Measurements from ENCODE around the gene NCOR1.

The NCOR1 gene

DNA sequence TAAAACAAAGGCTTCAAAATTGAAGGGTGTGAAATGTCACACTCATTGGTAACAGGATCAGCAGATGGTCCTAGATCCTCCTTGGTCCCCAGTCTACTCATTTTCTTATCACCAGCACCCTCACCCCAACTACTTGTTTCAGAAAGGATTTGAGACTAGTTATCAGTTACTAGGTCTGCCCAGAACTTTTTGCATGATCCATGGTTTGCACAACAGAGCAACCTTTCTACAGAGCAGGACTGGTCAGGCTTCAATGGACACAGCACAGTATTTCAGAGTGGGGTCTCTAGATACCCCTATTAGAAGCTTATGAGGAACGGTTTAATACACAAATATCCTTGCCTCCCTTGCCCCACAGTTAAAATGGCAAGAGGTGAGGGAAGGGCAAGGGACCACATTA, 190.1 kb downstream of the NCOR1 start:
- in situ Hi-C loops (cut with HindIII; ENCODE audit: low sequenced_read_pairs), result no loop called here

DNA sequence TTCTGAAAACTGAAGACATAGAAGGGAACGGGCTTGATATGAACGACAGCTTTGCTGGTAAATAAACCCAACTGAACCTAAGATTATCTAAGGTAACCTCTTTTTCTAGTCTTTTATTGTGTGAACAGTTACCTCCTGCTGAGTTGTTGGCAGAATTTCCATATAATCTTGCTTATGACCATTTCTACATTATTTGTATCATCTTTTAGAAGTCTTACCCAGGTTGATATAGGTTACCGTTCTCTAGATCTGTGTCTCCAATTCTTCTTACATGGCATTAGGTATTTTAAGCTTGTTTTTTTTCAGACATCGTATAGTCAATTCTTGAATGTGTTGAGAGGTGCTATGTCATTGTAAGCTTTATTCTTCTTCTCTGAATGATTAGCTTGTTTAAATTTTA, 191.5 kb downstream of the NCOR1 start:
- TF ChIP-seq, protein P1, sequence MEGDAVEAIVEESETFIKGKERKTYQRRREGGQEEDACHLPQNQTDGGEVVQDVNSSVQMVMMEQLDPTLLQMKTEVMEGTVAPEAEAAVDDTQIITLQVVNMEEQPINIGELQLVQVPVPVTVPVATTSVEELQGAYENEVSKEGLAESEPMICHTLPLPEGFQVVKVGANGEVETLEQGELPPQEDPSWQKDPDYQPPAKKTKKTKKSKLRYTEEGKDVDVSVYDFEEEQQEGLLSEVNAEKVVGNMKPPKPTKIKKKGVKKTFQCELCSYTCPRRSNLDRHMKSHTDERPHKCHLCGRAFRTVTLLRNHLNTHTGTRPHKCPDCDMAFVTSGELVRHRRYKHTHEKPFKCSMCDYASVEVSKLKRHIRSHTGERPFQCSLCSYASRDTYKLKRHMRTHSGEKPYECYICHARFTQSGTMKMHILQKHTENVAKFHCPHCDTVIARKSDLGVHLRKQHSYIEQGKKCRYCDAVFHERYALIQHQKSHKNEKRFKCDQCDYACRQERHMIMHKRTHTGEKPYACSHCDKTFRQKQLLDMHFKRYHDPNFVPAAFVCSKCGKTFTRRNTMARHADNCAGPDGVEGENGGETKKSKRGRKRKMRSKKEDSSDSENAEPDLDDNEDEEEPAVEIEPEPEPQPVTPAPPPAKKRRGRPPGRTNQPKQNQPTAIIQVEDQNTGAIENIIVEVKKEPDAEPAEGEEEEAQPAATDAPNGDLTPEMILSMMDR (IDR thresholded peaks at IDR 0.05; ENCODE audit: low read depth, low read length), result no peak
- in situ Hi-C loops (cut with HindIII; ENCODE audit: low sequenced_read_pairs), result no loop called here
- no peak overlapping the region for H3K4me3 ChIP-seq (ENCODE audit: low read depth, low read length)
- no peak for DNase-seq (ENCODE audit: low read depth, low spot score)

More for the DNA sequence above, 190.1 kb downstream of the NCOR1 start:
- no peak overlapping the region for H3K4me3 ChIP-seq (ENCODE audit: low read depth, low read length)
- TF ChIP-seq, protein P1 (IDR thresholded peaks at IDR 0.05; ENCODE audit: low read depth, low read length), result no peak
- DNase-seq (ENCODE audit: low read depth, low spot score), result no peak

DNA sequence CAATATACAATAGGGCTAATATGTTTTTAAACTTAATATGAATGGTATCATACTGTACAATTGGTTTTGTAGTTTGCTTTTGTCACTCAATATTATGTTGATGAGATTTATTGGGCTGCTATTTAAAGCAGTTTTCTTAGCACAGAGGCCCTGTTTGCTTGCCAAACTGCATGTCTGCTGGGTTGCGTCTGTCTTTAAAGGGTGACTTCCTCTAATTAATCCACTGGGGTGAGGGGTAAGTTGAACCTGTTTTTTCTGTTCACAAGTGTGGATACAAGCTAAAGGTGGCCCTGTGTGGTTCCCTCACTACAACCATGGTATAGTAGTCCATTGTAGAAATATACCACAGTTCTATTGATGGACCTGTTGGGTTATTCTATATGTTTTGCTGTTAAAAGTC, 196.0 kb downstream of the NCOR1 start:
- TF ChIP-seq, protein P1 (IDR thresholded peaks at IDR 0.05; ENCODE audit: low read depth, low read length), result no peak
- in situ Hi-C loops (cut with HindIII; ENCODE audit: low sequenced_read_pairs), result no loop called here
- H3K4me3 ChIP-seq (ENCODE audit: low read depth, low read length), result no peak overlapping the region
- DNase-seq (ENCODE audit: low read depth, low spot score), result no peak

DNA sequence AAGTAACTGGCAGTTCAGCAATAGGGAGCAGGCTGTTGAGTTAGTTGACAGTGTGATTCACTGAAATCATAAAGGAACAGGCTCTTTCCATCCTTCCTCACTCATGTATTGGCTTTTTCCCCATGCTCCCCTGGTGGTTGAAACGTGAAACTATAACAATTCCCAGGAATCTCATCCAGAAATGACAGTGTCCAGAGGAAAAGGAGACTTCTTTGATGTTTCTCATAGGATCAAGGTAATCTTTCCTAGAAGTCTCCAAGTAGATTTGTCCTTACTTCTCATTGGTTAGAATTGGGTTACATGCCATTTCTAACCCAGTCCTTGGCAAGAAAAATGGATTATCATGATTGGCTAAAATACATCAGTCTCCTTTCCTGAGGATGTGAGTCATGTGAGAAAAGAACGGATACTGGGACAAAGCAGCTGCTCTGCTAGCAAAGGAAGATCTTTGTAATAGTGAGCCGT, 201.4 kb downstream of the NCOR1 start:
- TF ChIP-seq, protein P1 (IDR thresholded peaks at IDR 0.05; ENCODE audit: low read depth, low read length), result peak; percentile 63
- in situ Hi-C loops (cut with HindIII; ENCODE audit: low sequenced_read_pairs), result no loop called here
- peak; percentile 87 for DNase-seq (ENCODE audit: low read depth, low spot score)
- H3K4me3 ChIP-seq (ENCODE audit: low read depth, low read length), result no peak overlapping the region

DNA sequence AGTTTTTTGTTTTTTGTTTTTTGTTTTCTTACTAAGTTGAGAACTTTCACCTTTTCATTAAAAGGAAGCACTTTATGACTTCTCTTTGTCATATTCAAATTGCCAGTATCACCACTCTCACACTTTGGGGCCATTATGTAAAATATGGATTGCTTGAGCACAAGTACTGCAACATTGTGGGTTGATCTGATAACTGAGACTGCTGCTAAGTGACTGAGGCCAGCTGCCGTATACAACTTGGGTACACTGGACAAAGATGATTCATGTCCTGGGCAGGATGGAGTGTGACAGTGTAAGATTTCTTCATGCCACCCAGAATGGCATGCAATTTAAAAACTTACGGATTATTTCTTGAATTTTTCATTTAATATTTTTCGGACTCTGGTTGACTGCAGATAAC, 207.9 kb downstream of the NCOR1 start:
- TF ChIP-seq, protein P1 (IDR thresholded peaks at IDR 0.05; ENCODE audit: low read depth, low read length), result no peak
- no peak overlapping the region for H3K4me3 ChIP-seq (ENCODE audit: low read depth, low read length)
- in situ Hi-C loops (cut with HindIII; ENCODE audit: low sequenced_read_pairs), result no loop called here
- no peak for DNase-seq (ENCODE audit: low read depth, low spot score)

DNA sequence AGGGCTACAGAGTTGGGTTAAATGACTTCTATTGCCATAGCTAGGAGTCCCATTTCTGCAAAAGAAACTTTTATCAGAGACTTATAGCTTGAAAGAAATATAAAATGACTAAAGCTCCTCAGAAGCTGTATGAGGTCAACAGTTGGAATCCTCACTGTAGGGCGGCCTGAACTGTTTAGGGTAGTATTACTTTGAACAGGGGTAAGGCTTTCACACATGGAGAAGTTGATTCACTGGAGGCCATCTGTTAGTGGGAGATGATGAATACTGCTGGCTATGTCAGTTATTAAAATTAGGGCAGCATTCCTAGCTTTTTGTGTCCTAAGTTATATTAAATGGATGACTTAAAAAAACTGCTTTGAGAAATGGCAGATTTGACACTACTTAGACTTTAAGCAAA, 209.7 kb downstream of the NCOR1 start:
- DNase-seq (ENCODE audit: low read depth, low spot score), result no peak
- TF ChIP-seq, protein P1 (IDR thresholded peaks at IDR 0.05; ENCODE audit: low read depth, low read length), result no peak
- in situ Hi-C loops (cut with HindIII; ENCODE audit: low sequenced_read_pairs), result no loop called here
- H3K4me3 ChIP-seq (ENCODE audit: low read depth, low read length), result no peak overlapping the region

DNA sequence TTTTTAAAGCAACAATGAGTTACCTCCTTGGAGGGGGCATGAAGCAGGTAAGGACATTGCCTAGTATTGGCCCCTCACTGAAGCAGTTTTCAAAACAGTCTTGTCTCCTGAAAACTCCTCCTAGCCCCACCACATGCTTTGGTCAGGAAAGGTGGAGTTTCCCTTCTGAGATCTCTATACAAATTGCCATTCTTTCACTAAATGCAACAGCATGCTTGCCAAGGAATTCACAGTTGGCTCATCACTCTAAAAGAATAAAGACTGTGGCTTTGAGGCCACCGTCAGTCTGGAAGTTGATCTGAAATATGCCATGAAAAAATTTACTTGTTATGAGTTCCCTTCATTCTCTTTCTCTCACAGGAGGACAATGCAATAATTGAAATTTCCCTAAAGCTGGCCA, 211.5 kb downstream of the NCOR1 start:
- TF ChIP-seq, protein P1 (IDR thresholded peaks at IDR 0.05; ENCODE audit: low read depth, low read length), result no peak
- in situ Hi-C loops (cut with HindIII; ENCODE audit: low sequenced_read_pairs), result no loop called here
- DNase-seq (ENCODE audit: low read depth, low spot score), result no peak
- H3K4me3 ChIP-seq (ENCODE audit: low read depth, low read length), result no peak overlapping the region

Data from astrocyte of the spinal cord (primary cell).